Suprapubic skin (tissue), 4 donors: Measurements from ENCODE around the gene GGN. TPM values are rescaled to one million over a fixed set of nuclear protein-coding genes. Genes with fewer than 3 reads are reported as not detected.

Experiments
- DNase-seq, 2 donors: peaks; one replicate each; pipeline ENCODE4 v3.0.0-alpha.2; 2019; ENCODE audit warnings: low spot score in 2 of 2
- H3K27ac ChIP-seq: fragments of 200-600 bp; sonication (generic); one replicate; pipeline ENCODE4 v1.5.1; 2019
- H3K27me3 ChIP-seq: fragments of 200-600 bp; sonication (generic); one replicate; pipeline ENCODE4 v1.5.1; 2019
- H3K36me3 ChIP-seq: fragments of 200-600 bp; sonication (generic); one replicate; pipeline ENCODE4 v1.5.1; 2019
- H3K4me1 ChIP-seq: fragments of 200-600 bp; sonication (generic); one replicate; pipeline ENCODE4 v1.5.1; 2019
- H3K4me3 ChIP-seq: fragments of 200-600 bp; sonication (generic); one replicate; pipeline ENCODE4 v1.5.1; 2019; ENCODE audit warnings: mild to moderate bottlenecking
- H3K9me3 ChIP-seq: fragments of 200-600 bp; sonication (generic); one replicate; pipeline ENCODE4 v1.5.1; 2019
- EP300 ChIP-seq: sonication (generic); formaldehyde crosslinking; IDR thresholded peaks from one replicate; pipeline ENCODE4 v1.6.1; 2017; ENCODE audit warnings: antibody characterized with exemption
- POLR2A ChIP-seq, 2 donors: fragments of 450-650 bp; IDR thresholded peaks; one replicate each; pipeline ENCODE4 v1.6.1; 2017; ENCODE audit warnings: antibody characterized with exemption in 2 of 2, mild to moderate bottlenecking in 2 of 2, moderate library complexity in 2 of 2
- POLR2AphosphoS5 ChIP-seq, 3 donors: sonication (generic); formaldehyde crosslinking; IDR thresholded peaks; one replicate each; pipeline ENCODE4 v1.6.1; 2017; ENCODE audit warnings: antibody characterized with exemption in 3 of 3
- WGBS: methylation state at CpG from one replicate; pipeline ENCODE4 v1.1.5; 2018; 5-methylcytosine and 5-hydroxymethylcytosine counted together
- total RNA-seq, 4 donors: library from RNA; depleted of rRNA; stranded (reverse); fragments of >200 nt; gene quantifications; one replicate each; pipeline ENCODE4 v1.1.0, GENCODE V29; 2016
- TF ChIP-seq, protein P1 (sequence below), 2 donors: fragments of 200-600 bp in 1 of 2; fragments of 450-650 bp in 1 of 2; sonication (generic) in 1 of 2; IDR thresholded peaks; one replicate each; pipeline ENCODE4 v1.5.1; 2016 to 2019; ENCODE audit warnings: antibody characterized with exemption in 2 of 2, mild to moderate bottlenecking in 1 of 2, moderate library complexity in 1 of 2

The GGN gene
- total RNA-seq, 4 donors from 2014 or later: 0.26 to 0.68 (median 0.60) TPM; not detected in 1

- Histone ChIP-seq H3K4me1 (peaks cover 26% of the 10 kb centered on the region), H3K27me3 (peaks cover 38% of the 10 kb centered on the region), H3K9me3 (no peaks in the 10 kb centered on the region), H3K36me3 (no peaks in the 10 kb centered on the region), H3K4me3 (peak overlapping the region; percentile 51), H3K27ac (no peak overlapping the region)
- DNase-seq: no peak
- WGBS: 11% methylated on average over 11 of the region's 30 CpGs
- TF ChIP-seq POLR2A (IDR thresholded peaks at IDR 0.05): no peak
- TF ChIP-seq EP300: no peak
- no peak for TF ChIP-seq POLR2AphosphoS5 (IDR thresholded peaks at IDR 0.05)
- TF ChIP-seq, protein P1, sequence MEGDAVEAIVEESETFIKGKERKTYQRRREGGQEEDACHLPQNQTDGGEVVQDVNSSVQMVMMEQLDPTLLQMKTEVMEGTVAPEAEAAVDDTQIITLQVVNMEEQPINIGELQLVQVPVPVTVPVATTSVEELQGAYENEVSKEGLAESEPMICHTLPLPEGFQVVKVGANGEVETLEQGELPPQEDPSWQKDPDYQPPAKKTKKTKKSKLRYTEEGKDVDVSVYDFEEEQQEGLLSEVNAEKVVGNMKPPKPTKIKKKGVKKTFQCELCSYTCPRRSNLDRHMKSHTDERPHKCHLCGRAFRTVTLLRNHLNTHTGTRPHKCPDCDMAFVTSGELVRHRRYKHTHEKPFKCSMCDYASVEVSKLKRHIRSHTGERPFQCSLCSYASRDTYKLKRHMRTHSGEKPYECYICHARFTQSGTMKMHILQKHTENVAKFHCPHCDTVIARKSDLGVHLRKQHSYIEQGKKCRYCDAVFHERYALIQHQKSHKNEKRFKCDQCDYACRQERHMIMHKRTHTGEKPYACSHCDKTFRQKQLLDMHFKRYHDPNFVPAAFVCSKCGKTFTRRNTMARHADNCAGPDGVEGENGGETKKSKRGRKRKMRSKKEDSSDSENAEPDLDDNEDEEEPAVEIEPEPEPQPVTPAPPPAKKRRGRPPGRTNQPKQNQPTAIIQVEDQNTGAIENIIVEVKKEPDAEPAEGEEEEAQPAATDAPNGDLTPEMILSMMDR (IDR thresholded peaks at IDR 0.05): no peak
Observed at GRCh38 chr19:38394488-38394887, 6.7 kb upstream of the GGN start.

- 71% methylated on average over 6 of the region's 6 CpGs for WGBS
- H3K27ac ChIP-seq: no peak overlapping the region
- peaks cover 27% of the 10 kb centered on the region for H3K27me3 ChIP-seq
- DNase-seq: no peak
- no peaks in the 10 kb centered on the region for H3K9me3 ChIP-seq
- no peaks in the 10 kb centered on the region for H3K36me3 ChIP-seq
- H3K4me1 ChIP-seq: peaks cover 43% of the 10 kb centered on the region
- TF ChIP-seq POLR2A (IDR thresholded peaks at IDR 0.05) (no peak), EP300 (no peak), POLR2AphosphoS5 (IDR thresholded peaks at IDR 0.05) (no peak)
- TF ChIP-seq, protein P1 (IDR thresholded peaks at IDR 0.05): no peak
- H3K4me3 ChIP-seq: no peak overlapping the region
Observed at GRCh38 chr19:38392707-38393308, 5.0 kb upstream of the GGN start.

DNA sequence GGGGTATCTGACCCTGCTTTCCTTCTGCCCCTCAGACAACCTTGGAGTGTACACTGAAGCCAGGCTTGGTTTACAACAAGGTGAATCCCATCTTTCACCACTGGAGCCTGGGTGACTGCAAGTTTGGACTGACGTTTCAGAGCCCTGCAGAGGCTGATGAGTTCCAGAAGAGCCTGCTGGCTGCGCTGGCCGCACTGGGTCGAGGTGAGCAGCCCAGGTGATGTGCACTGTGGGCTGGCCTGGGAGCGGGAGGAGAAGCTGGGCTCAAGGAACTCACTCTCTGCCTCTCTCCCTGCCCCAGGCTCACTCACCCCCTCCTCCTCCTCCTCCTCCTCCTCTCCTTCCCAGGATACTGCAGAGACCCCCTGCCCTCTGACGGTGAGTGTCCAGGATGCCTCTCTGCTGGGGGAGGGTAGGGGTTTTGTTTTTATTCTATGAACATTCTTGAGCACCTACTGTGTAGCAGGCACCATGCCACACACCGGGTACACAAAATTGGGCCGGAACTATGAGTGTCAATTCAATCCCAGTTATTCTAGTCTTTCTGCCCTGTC, 4.2 kb upstream of the GGN start:
- Histone ChIP-seq H3K9me3 (no peaks in the 10 kb centered on the region), H3K36me3 (no peaks in the 10 kb centered on the region), H3K4me3 (no peak overlapping the region), H3K4me1 (peaks cover 51% of the 10 kb centered on the region), H3K27me3 (peaks cover 27% of the 10 kb centered on the region), H3K27ac (no peak overlapping the region)
- no peak for DNase-seq
- TF ChIP-seq, protein P1 (IDR thresholded peaks at IDR 0.05): no peak
- TF ChIP-seq POLR2AphosphoS5 (IDR thresholded peaks at IDR 0.05) (no peak), EP300 (no peak), POLR2A (IDR thresholded peaks at IDR 0.05) (no peak)
- WGBS: 56% methylated on average over 8 of the region's 8 CpGs

DNA sequence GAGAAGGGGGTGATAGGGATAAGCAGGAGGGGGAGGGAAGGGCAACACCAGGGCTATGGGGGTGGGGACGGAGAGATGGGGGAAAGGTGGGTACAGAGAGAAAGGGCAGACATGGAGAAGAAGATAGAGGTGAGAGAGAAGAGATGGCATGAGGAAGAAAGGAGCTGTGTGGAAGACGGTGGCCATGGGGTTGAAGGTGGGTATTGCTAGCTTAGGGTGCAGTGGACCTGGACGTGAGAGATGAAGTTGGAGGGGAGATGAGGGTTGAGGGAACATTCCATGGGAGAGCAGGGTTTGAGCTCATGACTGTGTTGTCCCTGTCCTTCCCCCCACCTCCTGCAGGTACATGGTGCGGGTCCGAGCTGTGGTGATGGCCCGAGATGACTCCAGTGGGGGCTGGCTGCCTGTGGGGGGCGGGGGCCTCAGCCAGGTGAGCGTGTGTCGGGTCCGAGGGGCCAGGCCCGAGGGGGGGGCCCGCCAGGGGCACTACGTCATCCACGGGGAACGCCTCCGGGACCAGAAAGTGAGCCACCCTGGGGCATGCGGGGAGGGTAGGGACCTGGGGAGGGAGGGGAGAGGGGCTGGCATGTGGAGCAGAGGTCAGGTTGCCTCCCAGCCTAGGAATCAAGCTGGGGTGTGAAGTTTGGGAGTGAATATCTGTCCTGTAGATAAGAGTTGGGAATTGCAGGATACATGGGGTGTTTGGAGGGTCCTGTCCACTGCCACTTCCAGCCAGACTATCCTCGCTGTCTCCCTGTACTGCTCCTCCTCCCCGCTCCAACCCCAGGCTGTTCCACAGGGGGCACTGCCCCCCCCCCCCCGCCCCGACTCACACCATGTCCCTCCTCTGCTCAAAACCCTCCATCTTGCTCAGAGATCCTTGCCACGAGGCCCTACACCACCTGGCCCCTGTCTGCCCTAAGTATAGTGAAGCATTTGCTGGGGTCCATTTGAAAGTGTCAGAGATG, 2.4 kb upstream of the GGN start:
- no peak for DNase-seq
- peaks cover 55% of the 10 kb centered on the region for H3K4me1 ChIP-seq
- no peaks in the 10 kb centered on the region for H3K9me3 ChIP-seq
- no peak overlapping the region for H3K27ac ChIP-seq
- TF ChIP-seq POLR2AphosphoS5 (IDR thresholded peaks at IDR 0.05) (no peak), POLR2A (IDR thresholded peaks at IDR 0.05) (no peak), EP300 (no peak)
- TF ChIP-seq, protein P1 (IDR thresholded peaks at IDR 0.05): no peak
- no peak overlapping the region for H3K4me3 ChIP-seq
- H3K27me3 ChIP-seq: peaks cover 11% of the 10 kb centered on the region
- WGBS: 47% methylated on average over 17 of the region's 22 CpGs
- no peaks in the 10 kb centered on the region for H3K36me3 ChIP-seq
